22Rv1 (cell line): Measurements from ENCODE around the gene BGLAP.

Experiments
- ZFX ChIP-seq: fragments of 450-650 bp; IDR thresholded peaks from 2 replicates; pipeline ENCODE4 v1.6.1; 2017; ENCODE audit warnings: antibody characterized with exemption, borderline replicate concordance
- TF ChIP-seq, protein P1 (sequence below): fragments of 450-650 bp; IDR thresholded peaks from 2 replicates; pipeline ENCODE4 v1.5.1; 2017; ENCODE audit warnings: mild to moderate bottlenecking

DNA sequence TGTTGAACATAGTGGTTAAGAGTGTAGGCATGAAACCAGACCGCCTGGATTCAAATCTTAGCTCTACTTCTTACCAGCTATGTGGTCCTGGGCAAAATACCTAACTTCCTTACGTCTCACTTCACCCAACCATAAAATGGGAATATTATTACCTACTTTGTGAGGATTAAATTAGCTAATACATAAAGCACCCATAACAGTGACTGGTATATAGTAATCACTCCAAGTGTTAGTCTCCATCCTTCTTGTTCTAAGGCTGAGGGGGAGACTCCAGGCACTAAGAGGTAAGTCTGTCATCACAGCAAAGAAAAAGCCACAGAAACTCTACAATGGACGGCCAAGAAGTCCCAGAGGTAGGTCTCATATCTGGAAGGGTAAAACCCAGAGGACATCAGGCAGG is 37.9 kb downstream of the BGLAP start:
- TF ChIP-seq, protein P1, sequence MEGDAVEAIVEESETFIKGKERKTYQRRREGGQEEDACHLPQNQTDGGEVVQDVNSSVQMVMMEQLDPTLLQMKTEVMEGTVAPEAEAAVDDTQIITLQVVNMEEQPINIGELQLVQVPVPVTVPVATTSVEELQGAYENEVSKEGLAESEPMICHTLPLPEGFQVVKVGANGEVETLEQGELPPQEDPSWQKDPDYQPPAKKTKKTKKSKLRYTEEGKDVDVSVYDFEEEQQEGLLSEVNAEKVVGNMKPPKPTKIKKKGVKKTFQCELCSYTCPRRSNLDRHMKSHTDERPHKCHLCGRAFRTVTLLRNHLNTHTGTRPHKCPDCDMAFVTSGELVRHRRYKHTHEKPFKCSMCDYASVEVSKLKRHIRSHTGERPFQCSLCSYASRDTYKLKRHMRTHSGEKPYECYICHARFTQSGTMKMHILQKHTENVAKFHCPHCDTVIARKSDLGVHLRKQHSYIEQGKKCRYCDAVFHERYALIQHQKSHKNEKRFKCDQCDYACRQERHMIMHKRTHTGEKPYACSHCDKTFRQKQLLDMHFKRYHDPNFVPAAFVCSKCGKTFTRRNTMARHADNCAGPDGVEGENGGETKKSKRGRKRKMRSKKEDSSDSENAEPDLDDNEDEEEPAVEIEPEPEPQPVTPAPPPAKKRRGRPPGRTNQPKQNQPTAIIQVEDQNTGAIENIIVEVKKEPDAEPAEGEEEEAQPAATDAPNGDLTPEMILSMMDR, result no peak
- TF ChIP-seq ZFX, result no peak
